Stimulated activated CD8-positive, alpha-beta memory T cell treated with anti-CD3 and anti-CD28 coated beads, Interleukin-7, amount 100 ng/mL, for 24 hours (primary cell): Measurements from ENCODE around the gene PRKCZ.
"Not testable (repeated sequence)": the region's sequence is repeated elsewhere in the genome, so short reads cannot be mapped to it uniquely, and the experiment has no call there.

Experiments
- DNase-seq: peaks from one replicate; pipeline ENCODE4 v3.0.0-alpha.2; 2020; ENCODE audit warnings: low read depth

The PRKCZ gene

DNA sequence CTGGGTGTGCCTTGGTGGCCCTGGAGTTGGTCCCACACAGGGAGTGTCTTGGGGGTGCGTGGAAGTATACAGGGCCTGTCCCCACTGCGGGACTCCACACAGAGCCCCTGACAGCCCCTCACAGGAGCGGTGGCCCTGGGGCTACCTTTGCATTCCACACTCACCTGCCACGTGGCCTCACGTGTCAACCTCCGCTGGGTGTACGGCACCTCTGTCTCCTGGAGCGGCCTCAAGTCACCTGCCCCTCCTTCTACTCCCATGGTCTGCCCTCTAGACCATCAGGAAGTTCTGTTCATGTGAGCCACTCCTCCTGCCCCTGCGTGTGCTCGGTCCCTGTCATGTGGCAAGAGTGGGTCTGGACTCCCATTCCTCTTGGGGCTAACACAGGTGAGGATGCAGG lies 85.7 kb downstream of the PRKCZ start:
- DNase-seq: no peak

GRCh38 chr1:2136386-2137235 lies 86.4 kb downstream of the PRKCZ start:
- no peak for DNase-seq

- DNase-seq: no peak
These were observed 87.3 kb downstream of the PRKCZ start for GRCh38 chr1:2137257-2138121.

- DNase-seq: not testable (repeated sequence)
These were observed 88.9 kb downstream of the PRKCZ start for GRCh38 chr1:2139156-2139555.

GRCh38 chr1:2141025-2141424 lies 90.8 kb downstream of the PRKCZ start:
- DNase-seq: no peak

DNA sequence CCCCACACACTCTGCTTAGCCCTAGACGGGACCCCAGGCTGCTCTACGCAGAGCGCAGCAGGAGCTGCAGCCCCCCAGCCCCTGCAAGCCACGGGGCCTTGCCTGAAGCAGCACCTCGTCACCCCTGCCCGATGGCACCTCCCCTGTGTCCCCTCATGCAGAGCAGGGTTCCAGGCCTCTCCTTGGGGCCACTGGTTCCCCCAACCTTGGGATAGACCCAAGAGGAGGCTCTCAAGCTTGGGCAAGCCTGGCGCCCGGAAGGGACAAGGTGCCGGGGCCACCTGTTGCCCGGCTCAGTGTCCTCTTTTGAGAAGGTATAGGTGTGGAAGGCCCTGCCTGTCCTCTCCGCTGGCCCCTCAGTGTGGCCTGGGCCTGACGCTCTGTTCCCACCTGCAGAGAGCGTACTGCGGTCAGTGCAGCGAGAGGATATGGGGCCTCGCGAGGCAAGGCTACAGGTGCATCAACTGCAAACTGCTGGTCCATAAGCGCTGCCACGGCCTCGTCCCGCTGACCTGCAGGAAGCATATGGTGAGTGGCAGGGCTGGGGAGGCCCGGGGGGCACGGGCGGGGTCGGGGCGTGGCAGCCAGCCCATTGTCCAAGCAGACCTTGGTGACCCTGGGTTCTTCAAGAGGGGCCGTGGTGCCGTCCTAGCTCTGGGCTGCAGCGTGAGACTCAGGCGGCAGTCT lies 93.7 kb downstream of the PRKCZ start:
- no peak for DNase-seq

- no peak for DNase-seq
These were observed 94.4 kb downstream of the PRKCZ start for GRCh38 chr1:2144501-2145090.

DNA sequence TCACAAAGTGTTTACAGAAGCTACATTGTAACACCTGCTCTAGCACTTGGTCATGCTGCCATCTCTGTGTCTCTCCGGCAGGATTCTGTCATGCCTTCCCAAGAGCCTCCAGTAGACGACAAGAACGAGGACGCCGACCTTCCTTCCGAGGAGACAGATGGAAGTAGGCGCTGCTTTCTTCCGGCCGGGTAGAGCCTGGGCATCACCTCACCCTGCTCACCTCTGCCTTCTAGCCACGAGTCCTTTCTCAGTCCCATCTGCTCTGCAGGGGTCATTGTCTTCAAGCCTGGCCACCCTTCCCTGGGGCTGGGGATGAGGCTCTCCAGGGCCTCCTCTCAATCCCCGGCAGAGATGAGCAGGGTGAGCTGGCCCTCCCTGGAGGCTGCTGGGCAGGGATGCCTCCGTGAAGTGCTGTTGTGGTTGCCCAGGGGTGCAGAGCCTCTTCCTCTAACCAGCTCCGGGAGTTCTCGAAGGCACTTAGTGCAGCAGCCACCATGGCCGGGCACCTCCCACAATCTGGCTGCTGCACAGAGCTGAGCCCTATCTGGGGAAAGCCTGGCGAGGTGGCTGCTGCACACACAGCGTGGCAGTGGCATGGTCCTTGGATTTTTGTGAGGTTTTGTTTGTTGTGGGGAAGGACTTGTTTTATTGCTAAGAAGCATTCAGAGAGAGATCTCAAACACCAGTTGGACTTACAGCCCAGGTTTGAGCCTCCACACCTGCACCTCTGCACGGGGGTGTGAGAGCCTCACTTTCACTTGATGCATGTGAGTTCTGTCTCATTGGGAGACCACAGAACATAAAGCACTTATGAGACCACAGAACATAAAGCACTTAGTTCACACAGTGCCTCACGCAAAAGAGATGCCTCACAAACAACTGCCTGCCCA lies 96.0 kb downstream of the PRKCZ start:
- DNase-seq: no peak

GRCh38 chr1:2146836-2147517 lies 96.8 kb downstream of the PRKCZ start:
- DNase-seq: no peak

GRCh38 chr1:2147869-2148268 lies 97.7 kb downstream of the PRKCZ start:
- DNase-seq: not testable (repeated sequence)

- DNase-seq: no peak
These were observed 98.5 kb downstream of the PRKCZ start for GRCh38 chr1:2148691-2149090.

DNA sequence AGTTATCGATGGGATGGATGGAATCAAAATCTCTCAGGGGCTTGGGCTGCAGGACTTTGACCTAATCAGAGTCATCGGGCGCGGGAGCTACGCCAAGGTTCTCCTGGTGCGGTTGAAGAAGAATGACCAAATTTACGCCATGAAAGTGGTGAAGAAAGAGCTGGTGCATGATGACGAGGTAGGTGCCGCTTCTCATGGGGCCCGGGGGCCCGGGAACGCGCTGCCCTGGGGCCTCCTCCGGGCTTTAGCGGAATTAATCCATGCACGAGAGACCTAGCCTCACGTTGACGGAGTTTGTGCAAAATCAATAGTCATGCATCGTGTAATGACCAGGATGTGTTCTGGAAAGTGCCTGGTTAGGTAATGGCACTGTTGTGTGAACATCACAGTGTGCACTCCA lies 100.6 kb downstream of the PRKCZ start:
- DNase-seq: no peak

DNA sequence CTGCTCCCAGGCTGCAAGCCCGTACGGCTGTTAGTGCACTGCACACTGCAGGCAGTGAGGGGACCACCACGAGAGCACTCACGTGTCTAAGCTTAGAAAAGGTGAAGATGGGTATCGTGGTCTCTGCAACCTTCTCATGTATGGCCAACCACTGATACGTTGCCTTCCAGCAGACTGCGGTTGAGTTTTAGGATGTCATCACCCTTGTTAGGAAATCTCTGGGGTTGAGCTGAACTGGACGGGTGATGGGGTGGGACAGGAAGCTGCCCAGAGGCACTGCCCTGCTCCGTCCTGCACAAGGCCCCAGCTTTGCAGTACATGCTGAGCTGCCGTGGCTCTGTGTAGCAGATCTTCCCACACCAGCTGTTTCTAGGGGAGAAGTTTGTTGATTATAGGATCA lies 101.0 kb downstream of the PRKCZ start:
- DNase-seq: no peak

GRCh38 chr1:2151911-2152310 lies 101.7 kb downstream of the PRKCZ start:
- DNase-seq: no peak

DNA sequence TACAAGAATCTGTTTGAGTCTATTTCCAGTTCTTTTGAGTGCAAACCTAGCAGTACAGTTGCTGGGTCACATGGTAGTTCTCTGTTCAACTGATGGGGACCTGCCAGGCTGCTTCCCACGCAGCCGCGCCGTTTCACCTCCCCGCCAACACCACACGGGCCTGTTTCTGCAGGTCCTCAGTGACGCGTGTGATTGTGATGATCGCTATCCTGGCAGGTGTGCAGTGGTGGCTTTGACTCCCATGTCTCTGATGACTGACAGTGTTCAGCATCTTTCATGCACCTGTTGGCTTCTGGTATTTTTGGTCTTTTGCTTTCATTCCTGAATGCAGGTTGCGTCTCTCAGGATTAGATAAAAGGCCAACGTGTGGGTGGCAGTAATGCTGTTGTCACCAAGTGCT lies 102.7 kb downstream of the PRKCZ start:
- DNase-seq: no peak

GRCh38 chr1:2154022-2154421 lies 103.8 kb downstream of the PRKCZ start:
- no peak for DNase-seq

DNA sequence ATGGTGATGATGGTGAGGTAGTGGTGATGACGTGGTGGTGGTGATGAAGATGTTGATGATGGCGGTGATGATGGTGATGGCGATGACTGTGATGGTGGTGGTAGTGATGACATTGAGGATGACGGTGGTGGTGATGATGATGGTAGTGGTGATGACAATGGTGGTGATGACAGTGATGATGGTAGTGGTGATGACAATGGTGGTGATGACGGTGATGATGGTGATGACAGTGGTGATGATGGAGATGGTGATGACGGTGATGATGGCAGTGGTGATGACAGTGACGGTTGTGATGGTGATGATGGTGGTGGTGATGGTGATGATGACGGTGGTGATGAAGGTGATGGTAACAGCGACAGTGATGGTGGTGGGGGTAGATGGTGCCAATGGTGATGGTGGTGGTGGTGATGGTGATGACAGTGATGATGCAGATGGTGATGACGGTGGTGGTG lies 105.0 kb downstream of the PRKCZ start:
- DNase-seq: no peak

DNA sequence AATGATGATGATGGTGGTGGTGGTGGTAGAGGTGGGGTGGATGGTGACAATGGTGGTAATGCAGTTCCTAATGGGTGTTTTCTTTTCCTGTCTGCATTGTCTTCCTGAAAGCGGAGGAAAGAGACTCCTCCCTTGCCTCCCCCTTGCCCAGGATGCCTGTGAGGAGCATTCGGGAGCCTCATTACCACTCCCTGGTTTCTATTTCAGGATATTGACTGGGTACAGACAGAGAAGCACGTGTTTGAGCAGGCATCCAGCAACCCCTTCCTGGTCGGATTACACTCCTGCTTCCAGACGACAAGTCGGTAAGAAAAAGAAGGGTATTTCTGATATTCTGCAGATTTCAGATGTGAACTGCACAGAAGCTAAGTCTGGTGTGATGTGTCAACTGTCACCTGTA lies 105.6 kb downstream of the PRKCZ start:
- DNase-seq: no peak

DNA sequence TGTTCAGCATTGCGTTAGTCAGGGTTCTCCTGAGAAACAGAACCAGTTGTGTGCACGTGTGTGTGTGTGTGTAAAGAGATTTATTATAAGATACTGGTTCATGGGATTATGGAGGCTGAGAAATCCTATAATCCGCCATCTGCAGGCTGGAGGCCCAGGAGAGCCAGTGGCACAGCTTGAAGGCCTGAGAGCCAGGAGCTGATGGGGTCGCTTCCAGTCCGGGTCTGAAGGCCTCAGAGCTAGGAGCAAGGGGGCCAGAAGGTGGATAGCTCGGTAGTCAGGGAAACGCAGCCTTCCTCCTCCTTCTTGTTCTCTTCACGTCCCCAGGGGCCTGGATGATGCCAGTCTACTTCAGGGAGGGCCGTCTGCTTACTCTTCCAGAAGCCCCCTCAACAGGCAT lies 106.7 kb downstream of the PRKCZ start:
- no peak for DNase-seq

DNA sequence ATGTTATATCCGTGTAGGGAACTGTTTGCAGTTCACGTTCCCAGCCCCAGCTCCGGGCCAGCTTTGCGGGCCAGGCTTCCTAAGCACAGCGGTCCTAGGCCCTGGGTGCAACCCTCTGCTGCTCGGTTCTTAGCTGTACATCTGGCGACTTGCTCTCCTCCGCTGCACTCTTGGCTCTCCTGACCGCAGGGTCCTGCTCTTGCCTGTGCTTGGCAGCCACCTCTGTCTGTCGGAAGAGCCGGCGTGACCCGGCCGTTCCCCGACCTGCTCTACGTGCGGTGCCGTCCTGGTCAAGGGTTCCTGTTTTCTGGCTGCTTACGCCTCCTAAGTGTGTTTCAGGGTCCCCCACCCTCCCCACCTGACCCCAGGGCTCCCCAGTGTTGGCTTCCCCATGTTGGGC lies 107.6 kb downstream of the PRKCZ start:
- DNase-seq: no peak

GRCh38 chr1:2158272-2158671 lies 108.1 kb downstream of the PRKCZ start:
- no peak for DNase-seq
